ENCODE results near the gene NFATC1.

NFATC1 gene

GRCh38 chr18:79452190-79452990, 56.7 kb downstream of the NFATC1 start:
- ChIA-PET POLR2A (no interaction called here), CTCF (interaction anchor here (1.0 to 1.8 kb wide), 2 partner anchors 10 to 11 kb away, joined by 3 to 6 read pairs; no protein-coding TSS in a partner anchor)
- no peak for DNase-seq (ENCODE audit: extremely low spot score)
- TF ChIP-seq CTCF (IDR thresholded peaks at IDR 0.05; ENCODE audit: control extremely low read depth, extremely low read depth, low read depth, missing control alignments): no peak

GRCh38 chr18:79452991-79453645, 57.4 kb downstream of the NFATC1 start:
- no peak for DNase-seq (ENCODE audit: extremely low spot score)
- no peak for TF ChIP-seq CTCF (IDR thresholded peaks at IDR 0.05; ENCODE audit: control extremely low read depth, extremely low read depth, low read depth, missing control alignments)
- POLR2A ChIA-PET: no interaction called here
- CTCF ChIA-PET: interaction anchor here (0.7 to 1.8 kb wide), 3 partner anchors 10 to 31 kb away, joined by 3 to 6 read pairs (median 3); no protein-coding TSS in a partner anchor

GRCh38 chr18:79453816-79454735, 58.3 kb downstream of the NFATC1 start:
- CTCF ChIA-PET: interaction anchor here (0.7 to 1.9 kb wide), 3 partner anchors 11 to 32 kb away, joined by 3 to 7 read pairs (median 3); no protein-coding TSS in a partner anchor
- TF ChIP-seq CTCF (IDR thresholded peaks at IDR 0.05; ENCODE audit: control extremely low read depth, extremely low read depth, low read depth, missing control alignments): no peak
- POLR2A ChIA-PET: no interaction called here
- no peak for DNase-seq (ENCODE audit: extremely low spot score)

GRCh38 chr18:79455261-79455660, 59.5 kb downstream of the NFATC1 start:
- no peak for DNase-seq (ENCODE audit: extremely low spot score)
- POLR2A ChIA-PET: no interaction called here
- CTCF ChIA-PET: interaction anchor here (1.4 to 1.9 kb wide), 2 partner anchors 12 to 74 kb away, joined by 4 to 7 read pairs; no protein-coding TSS in a partner anchor
- no peak for TF ChIP-seq CTCF (IDR thresholded peaks at IDR 0.05; ENCODE audit: control extremely low read depth, extremely low read depth, low read depth, missing control alignments)

GRCh38 chr18:79456105-79456980, 60.6 kb downstream of the NFATC1 start:
- CTCF ChIA-PET: interaction anchor here (1.4 kb wide), 1 partner anchor 76 kb away, joined by 4 read pairs; no protein-coding TSS in a partner anchor
- POLR2A ChIA-PET: no interaction called here
- no peak for DNase-seq (ENCODE audit: extremely low spot score)
- TF ChIP-seq CTCF (IDR thresholded peaks at IDR 0.05; ENCODE audit: control extremely low read depth, extremely low read depth, low read depth, missing control alignments): no peak

Measured in GM10248 (cell line).